Mesenchymal stem cell (in vitro differentiated cells and primary cell): ENCODE results near the gene FGD2.
A peak's percentile ranks its signal among the peaks of the same experiment; 100 is the strongest.

ENCODE experiments used
- DNase-seq: peaks from one replicate; pipeline ENCODE4 v3.0.0-alpha.2; 2013
- H2AFZ ChIP-seq: one replicate; pipeline ENCODE4 v1.6.1; 2013; ENCODE audit warnings: low read depth, mild to moderate bottlenecking, control low read depth, inconsistent platforms, low read length, moderate library complexity
- H2AK5ac ChIP-seq: 2 replicates; pipeline ENCODE4 v1.6.1; 2013; ENCODE audit warnings: low read length, moderate library complexity, mild to moderate bottlenecking, inconsistent platforms; ENCODE audit not compliant: severe bottlenecking
- H2BK120ac ChIP-seq: one replicate; pipeline ENCODE4 v1.6.1; 2013; ENCODE audit warnings: low read depth, mild to moderate bottlenecking, inconsistent platforms, low read length, moderate library complexity
- H2BK12ac ChIP-seq, 2 experiments: one replicate each; pipeline ENCODE4 v1.6.1; 2013; ENCODE audit warnings: inconsistent platforms in 2 of 2, low read length in 2 of 2, mild to moderate bottlenecking in 2 of 2, moderate library complexity in 2 of 2, control low read depth in 1 of 2
- H2BK15ac ChIP-seq: one replicate; pipeline ENCODE4 v1.6.1; 2013; ENCODE audit warnings: mild to moderate bottlenecking, low read depth, inconsistent platforms; ENCODE audit not compliant: poor library complexity, severe bottlenecking
- H2BK5ac ChIP-seq: 2 replicates; pipeline ENCODE4 v1.6.1; 2013; ENCODE audit warnings: low read depth, mild to moderate bottlenecking, low read length, control low read depth, inconsistent platforms; ENCODE audit not compliant: poor library complexity, severe bottlenecking
- H3K14ac ChIP-seq, 2 experiments: one replicate each; pipeline ENCODE4 v1.6.1; 2013; ENCODE audit warnings: inconsistent platforms in 2 of 2, low read length in 2 of 2, control low read depth in 1 of 2, mild to moderate bottlenecking in 1 of 2, moderate library complexity in 1 of 2
- H3K18ac ChIP-seq, 2 experiments: one replicate each; pipeline ENCODE4 v1.6.1; 2013; ENCODE audit warnings: inconsistent platforms in 2 of 2, low read length in 2 of 2, control low read depth in 1 of 2, low read depth in 1 of 2, mild to moderate bottlenecking in 1 of 2
- H3K23ac ChIP-seq, 2 experiments: one replicate each; pipeline ENCODE4 v1.6.1; 2013; ENCODE audit warnings: inconsistent platforms in 2 of 2, low read length in 2 of 2, mild to moderate bottlenecking in 2 of 2, moderate library complexity in 2 of 2, control low read depth in 1 of 2
- H3K27ac ChIP-seq: 2 replicates; pipeline ENCODE4 v1.5.1; 2013; ENCODE audit warnings: mild to moderate bottlenecking, moderate library complexity, low read length, control low read depth, inconsistent platforms; ENCODE audit not compliant: poor library complexity, severe bottlenecking
- H3K27me3 ChIP-seq, 2 experiments: 2 replicates each; pipeline versions ENCODE4 v1.6.1 to v1.7.0; 2013; ENCODE audit warnings: low read length in 2 of 2, mild to moderate bottlenecking in 2 of 2, moderate library complexity in 2 of 2, control low read depth in 1 of 2, inconsistent platforms in 1 of 2; ENCODE audit not compliant: control insufficient read depth in 1 of 2, insufficient read depth in 1 of 2
- H3K36me3 ChIP-seq, 2 experiments: 2 replicates each; pipeline versions ENCODE4 v1.6.1 to v1.7.0; 2013; ENCODE audit warnings: low read length in 2 of 2, control low read depth in 1 of 2, inconsistent platforms in 1 of 2, low read depth in 1 of 2, mild to moderate bottlenecking in 1 of 2; ENCODE audit not compliant: insufficient read depth in 2 of 2, control insufficient read depth in 1 of 2
- H3K4ac ChIP-seq, 2 experiments: one replicate each; pipeline ENCODE4 v1.6.1; 2013; ENCODE audit warnings: inconsistent platforms in 2 of 2, low read length in 2 of 2, mild to moderate bottlenecking in 2 of 2, moderate library complexity in 2 of 2, control low read depth in 1 of 2, low read depth in 1 of 2
- H3K4me1 ChIP-seq: 2 replicates; pipeline ENCODE4 v1.6.1; 2013; ENCODE audit warnings: low read depth, low read length, control low read depth; ENCODE audit not compliant: control insufficient read depth, insufficient read depth
- H3K4me2 ChIP-seq: 2 replicates; pipeline ENCODE4 v1.6.1; 2013; ENCODE audit warnings: low read length, mild to moderate bottlenecking, inconsistent platforms; ENCODE audit not compliant: poor library complexity, severe bottlenecking
- H3K4me3 ChIP-seq, 2 experiments: 2 replicates each; pipeline versions ENCODE4 v1.5.1 to v1.7.0; 2013; ENCODE audit warnings: low read length in 2 of 2, mild to moderate bottlenecking in 2 of 2, control low read depth in 1 of 2, low read depth in 1 of 2; ENCODE audit not compliant: insufficient read depth in 1 of 2
- H3K79me1 ChIP-seq: replicated peaks from 2 replicates; pipeline ENCODE4 v1.6.1; 2013; ENCODE audit warnings: mild to moderate bottlenecking, control low read depth, low read length, inconsistent platforms; ENCODE audit not compliant: poor library complexity, severe bottlenecking
- H3K9ac ChIP-seq: 2 replicates; pipeline ENCODE4 v1.7.0; 2013; ENCODE audit warnings: mild to moderate bottlenecking, low read length, moderate library complexity
- H3K9me3 ChIP-seq: 2 replicates; pipeline ENCODE4 v1.7.0; 2013; ENCODE audit warnings: mild to moderate bottlenecking, low read length; ENCODE audit not compliant: control insufficient read depth
- H4K8ac ChIP-seq: one replicate; pipeline ENCODE4 v1.6.1; 2013; ENCODE audit warnings: inconsistent platforms, mild to moderate bottlenecking, low read length, moderate library complexity
- H4K91ac ChIP-seq: one replicate; pipeline ENCODE4 v1.6.1; 2013; ENCODE audit warnings: mild to moderate bottlenecking, low read length, inconsistent platforms
- WGBS: methylation state at CpG from one replicate; pipeline ENCODE4 v1.1.7; 2013; ENCODE audit warnings: mixed read lengths; 5-methylcytosine and 5-hydroxymethylcytosine counted together

Gene FGD2

DNA sequence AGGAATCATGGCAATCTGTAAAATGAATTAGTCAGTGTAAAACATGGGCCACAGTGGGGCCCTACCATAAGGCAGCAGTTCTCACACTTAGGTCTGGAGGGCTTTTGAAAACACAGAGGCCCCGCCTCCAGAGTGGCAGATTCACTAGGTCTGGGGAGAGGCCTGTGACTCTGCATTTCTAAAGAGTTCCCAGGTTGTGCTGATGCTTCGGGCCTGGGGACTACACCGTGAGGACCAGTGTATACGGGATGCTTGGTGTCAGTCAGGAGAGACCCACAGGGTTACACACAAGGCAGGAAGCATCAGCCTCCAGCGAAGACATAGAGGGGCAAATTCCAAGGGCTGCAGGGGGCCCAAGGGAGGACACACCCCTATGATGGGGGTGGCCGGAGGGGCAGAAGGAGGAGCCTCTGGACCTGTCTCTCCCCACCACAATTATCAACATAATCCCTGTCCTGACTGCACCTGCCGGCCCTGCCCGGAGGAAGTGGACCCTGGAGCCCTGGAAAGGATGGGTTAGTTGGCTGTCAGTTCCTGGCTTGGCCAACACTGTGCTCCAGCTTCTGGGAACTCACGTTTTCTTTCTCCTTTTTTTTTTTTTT lies 46.7 kb downstream of the FGD2 start:
- 60% methylated on average over 8 of the region's 9 CpGs for WGBS
- no peak overlapping the region for H2BK120ac ChIP-seq

DNA sequence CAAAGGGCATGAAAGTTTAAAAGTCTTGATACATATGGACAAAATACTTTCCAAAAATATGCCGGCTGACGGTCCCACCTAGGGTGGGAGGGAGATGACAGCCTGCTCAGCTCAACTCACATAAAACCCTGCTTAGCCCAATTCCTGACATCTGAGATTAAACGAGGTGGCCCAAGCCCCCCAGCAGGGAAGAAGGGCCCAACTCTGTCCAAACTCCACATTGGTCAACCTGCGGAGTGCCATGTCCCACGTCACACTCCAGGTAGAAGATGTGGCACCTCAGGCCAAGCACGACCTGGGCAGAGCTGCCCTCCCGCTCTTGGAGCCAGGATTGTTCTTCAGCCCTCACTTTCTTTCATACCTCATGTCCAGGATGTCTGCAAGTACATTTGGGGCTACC lies 48.2 kb downstream of the FGD2 start:
- Histone ChIP-seq H3K4me3 (no peak overlapping the region), H3K79me1 (no peaks in the 10 kb centered on the region), H2AFZ (no peak overlapping the region), H3K27ac (no peak overlapping the region), H3K14ac (no peak overlapping the region), H4K8ac (no peak overlapping the region), H3K36me3 (no peaks in the 10 kb centered on the region), H2BK5ac (no peak overlapping the region), H2BK120ac (no peak overlapping the region), H2BK15ac (no peak overlapping the region), H3K4me2 (no peak overlapping the region), H3K23ac (no peak overlapping the region), H3K27me3 (peaks cover 0 to 9% of the 10 kb centered on the region in 2 experiments), H3K9me3 (no peaks in the 10 kb centered on the region), H4K91ac (peak overlapping the region; percentile 1), H2BK12ac (peak overlapping the region; percentile 22 to 37), H3K9ac (no peak overlapping the region), H3K4me1 (peaks cover 22% of the 10 kb centered on the region), H2AK5ac (no peak overlapping the region), H3K18ac (no peak overlapping the region), H3K4ac (peak overlapping the region in 1 of 2 experiments; percentile 11)
- WGBS, result 77% methylated on average over 7 of the region's 7 CpGs
- DNase-seq, result no peak

More for the DNA sequence above, 46.7 kb downstream of the FGD2 start:
- peaks cover 28% of the 10 kb centered on the region for H3K4me1 ChIP-seq
- H3K79me1 ChIP-seq, result no peaks in the 10 kb centered on the region
- H3K27me3 ChIP-seq, result peaks cover 0 to 9% of the 10 kb centered on the region in 2 experiments
- no peaks in the 10 kb centered on the region for H3K36me3 ChIP-seq
- no peak overlapping the region for H4K91ac ChIP-seq
- no peak overlapping the region for H3K14ac ChIP-seq
- no peak overlapping the region for H3K4me3 ChIP-seq
- no peak overlapping the region for H2AFZ ChIP-seq
- peak overlapping the region in 1 of 2 experiments; percentile 9 for H3K4ac ChIP-seq
- H3K9ac ChIP-seq, result no peak overlapping the region
- no peak overlapping the region for H2AK5ac ChIP-seq
- DNase-seq, result no peak
- no peaks in the 10 kb centered on the region for H3K9me3 ChIP-seq
- H3K18ac ChIP-seq, result peak overlapping the region; percentile 40 to 46
- H4K8ac ChIP-seq, result no peak overlapping the region
- no peak overlapping the region for H2BK15ac ChIP-seq
- H2BK5ac ChIP-seq, result no peak overlapping the region
- H3K27ac ChIP-seq, result no peak overlapping the region
- H3K4me2 ChIP-seq, result no peak overlapping the region
- no peak overlapping the region for H3K23ac ChIP-seq
- peak overlapping the region in 1 of 2 experiments; percentile 29 for H2BK12ac ChIP-seq

DNA sequence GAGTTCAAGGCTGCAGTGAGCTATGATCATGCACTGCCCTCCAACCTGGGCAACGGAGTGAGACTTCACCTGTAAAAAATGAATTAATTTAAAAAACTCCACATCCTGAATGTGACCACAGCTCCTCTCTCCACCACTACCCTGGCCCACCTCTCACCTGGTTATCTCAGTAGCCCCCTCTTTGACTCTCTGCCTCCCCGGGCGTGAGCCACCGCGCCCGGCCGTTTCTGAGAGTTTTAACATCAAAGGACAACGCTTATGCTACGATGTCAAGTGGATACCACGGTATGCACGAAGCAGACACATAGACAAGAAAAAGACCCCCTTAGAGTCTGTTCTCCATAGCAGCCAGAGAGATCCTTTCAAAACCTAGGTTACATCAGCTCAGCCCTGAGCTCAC lies 48.7 kb downstream of the FGD2 start:
- H2AFZ ChIP-seq, result no peak overlapping the region
- H2BK12ac ChIP-seq, result no peak overlapping the region
- no peak overlapping the region for H4K91ac ChIP-seq
- no peak overlapping the region for H4K8ac ChIP-seq
- H3K27me3 ChIP-seq, result peaks cover 0 to 9% of the 10 kb centered on the region in 2 experiments
- H3K9me3 ChIP-seq, result no peaks in the 10 kb centered on the region
- H2BK120ac ChIP-seq, result no peak overlapping the region
- no peaks in the 10 kb centered on the region for H3K79me1 ChIP-seq
- no peak overlapping the region for H3K14ac ChIP-seq
- H3K4me3 ChIP-seq, result no peak overlapping the region
- no peak overlapping the region for H3K9ac ChIP-seq
- no peak overlapping the region for H2BK15ac ChIP-seq
- no peak overlapping the region for H3K18ac ChIP-seq
- H3K27ac ChIP-seq, result no peak overlapping the region
- H3K4me2 ChIP-seq, result no peak overlapping the region
- H2BK5ac ChIP-seq, result no peak overlapping the region
- H3K36me3 ChIP-seq, result no peaks in the 10 kb centered on the region
- no peak for DNase-seq
- 98% methylated on average over 11 of the region's 11 CpGs for WGBS
- peaks cover 17% of the 10 kb centered on the region for H3K4me1 ChIP-seq
- no peak overlapping the region for H3K23ac ChIP-seq
- H2AK5ac ChIP-seq, result no peak overlapping the region
- no peak overlapping the region for H3K4ac ChIP-seq

DNA sequence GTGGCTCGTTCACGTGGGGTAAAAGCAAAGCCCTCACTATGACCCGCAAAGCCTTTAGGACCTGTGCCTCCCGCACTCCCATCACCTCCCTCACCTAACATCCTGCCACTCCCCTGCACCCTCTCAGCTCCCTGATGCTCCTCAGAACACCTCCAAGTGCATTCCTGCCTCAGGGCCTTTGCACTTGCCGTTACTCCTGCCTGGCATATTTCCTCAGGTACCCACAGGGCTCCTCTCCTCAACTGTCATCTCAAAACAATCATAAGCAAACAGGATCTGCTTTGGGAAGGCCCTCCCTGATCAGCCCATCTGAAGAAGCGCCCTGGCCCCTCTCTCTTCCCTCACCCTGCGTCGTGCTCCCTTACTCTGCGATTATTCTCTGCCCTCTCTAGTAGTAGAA lies 49.1 kb downstream of the FGD2 start:
- Histone ChIP-seq H2BK120ac (no peak overlapping the region), H3K4me2 (no peak overlapping the region), H2BK12ac (peak overlapping the region in 1 of 2 experiments; percentile 27), H3K79me1 (no peaks in the 10 kb centered on the region), H3K27ac (no peak overlapping the region), H2BK15ac (peak overlapping the region; percentile 89), H3K18ac (no peak overlapping the region), H4K91ac (no peak overlapping the region), H2BK5ac (no peak overlapping the region), H3K36me3 (no peaks in the 10 kb centered on the region), H3K9ac (no peak overlapping the region), H3K9me3 (no peaks in the 10 kb centered on the region), H2AFZ (no peak overlapping the region), H3K14ac (no peak overlapping the region), H3K27me3 (peaks cover 0 to 9% of the 10 kb centered on the region in 2 experiments), H3K4me1 (peaks cover 19% of the 10 kb centered on the region), H4K8ac (no peak overlapping the region), H2AK5ac (no peak overlapping the region), H3K23ac (no peak overlapping the region), H3K4me3 (no peak overlapping the region), H3K4ac (no peak overlapping the region)
- DNase-seq, result no peak
- 98% methylated on average over 9 of the region's 9 CpGs for WGBS
